ENCODE measurements around the gene CD48.

Gene CD48

GRCh38 chr1:160634543-160635491, 76.8 kb downstream of the CD48 start:
- DNase-seq (ENCODE audit: low spot score) = no peak

GRCh38 chr1:160633330-160633903, 78.2 kb downstream of the CD48 start:
- peak; percentile 58 for DNase-seq (ENCODE audit: low spot score)

GRCh38 chr1:160631983-160632625, 79.5 kb downstream of the CD48 start:
- no peak for DNase-seq (ENCODE audit: low spot score)

GRCh38 chr1:160630523-160631451, 80.8 kb downstream of the CD48 start:
- no peak for DNase-seq (ENCODE audit: low spot score)

GRCh38 chr1:160629286-160630210, 82.1 kb downstream of the CD48 start:
- no peak for DNase-seq (ENCODE audit: low spot score)

GRCh38 chr1:160628799-160629263, 82.8 kb downstream of the CD48 start:
- no peak for DNase-seq (ENCODE audit: low spot score)
